Mucosa of rectum (tissue), 2 donors: ENCODE data around the gene THSD4.
"Not testable (repeated sequence)": the region's sequence is repeated elsewhere in the genome, so short reads cannot be mapped to it uniquely, and the experiment has no call there.

Experiments
- H3K27ac ChIP-seq, 2 donors: one replicate each; pipeline ENCODE4 v1.7.0; 2013; ENCODE audit warnings: inconsistent platforms in 2 of 2, low read depth in 2 of 2, low read length in 2 of 2
- H3K27me3 ChIP-seq, 2 donors: one replicate each; pipeline ENCODE4 v1.7.0; 2013; ENCODE audit warnings: low read length in 2 of 2; ENCODE audit not compliant: control insufficient read depth in 2 of 2, insufficient read depth in 2 of 2
- H3K36me3 ChIP-seq, 2 donors: one replicate each; pipeline ENCODE4 v1.7.0; 2013; ENCODE audit warnings: low read length in 2 of 2; ENCODE audit not compliant: control insufficient read depth in 2 of 2, insufficient read depth in 2 of 2
- H3K4me1 ChIP-seq, 2 donors: one replicate each; pipeline ENCODE4 v1.7.0; 2013; ENCODE audit warnings: low read length in 2 of 2, mild to moderate bottlenecking in 1 of 2; ENCODE audit not compliant: control insufficient read depth in 2 of 2, insufficient read depth in 2 of 2
- H3K4me3 ChIP-seq, 2 donors: one replicate each; pipeline ENCODE4 v1.7.0; 2013; ENCODE audit warnings: low read length in 2 of 2
- H3K9ac ChIP-seq, 2 donors: one replicate each; pipeline ENCODE4 v1.7.0; 2013; ENCODE audit warnings: low read length in 2 of 2, low read depth in 1 of 2, mild to moderate bottlenecking in 1 of 2
- H3K9me3 ChIP-seq, 2 donors: one replicate each; pipeline ENCODE4 v1.7.0; 2013; ENCODE audit warnings: low read length in 2 of 2; ENCODE audit not compliant: control insufficient read depth in 2 of 2
- donor health status: healthy.
- donor health status: Normal muscosa, but diverticular disease.

Gene THSD4

GRCh38 chr15:71357321-71357732, 242.1 kb downstream of the THSD4 start:
- no peak overlapping the region for H3K27ac ChIP-seq
- peaks cover 0 to 4% of the 10 kb centered on the region in 2 donors for H3K36me3 ChIP-seq
- H3K9ac ChIP-seq = peak overlapping the region in 1 of 2 donors; percentile 36
- no peaks in the 10 kb centered on the region for H3K9me3 ChIP-seq
- peak overlapping the region in 1 of 2 donors; percentile 15 for H3K4me3 ChIP-seq
- H3K4me1 ChIP-seq = peaks cover 6 to 20% of the 10 kb centered on the region in 2 donors
- no peaks in the 10 kb centered on the region for H3K27me3 ChIP-seq

GRCh38 chr15:71357967-71358366, 242.7 kb downstream of the THSD4 start:
- no peak overlapping the region for H3K9ac ChIP-seq
- peaks cover 0 to 2% of the 10 kb centered on the region in 2 donors for H3K36me3 ChIP-seq
- peaks cover 6 to 20% of the 10 kb centered on the region in 2 donors for H3K4me1 ChIP-seq
- no peak overlapping the region for H3K4me3 ChIP-seq
- H3K9me3 ChIP-seq = no peaks in the 10 kb centered on the region
- no peak overlapping the region for H3K27ac ChIP-seq
- no peaks in the 10 kb centered on the region for H3K27me3 ChIP-seq

- peaks cover 6 to 29% of the 10 kb centered on the region in 2 donors for H3K4me1 ChIP-seq
- H3K27me3 ChIP-seq = no peaks in the 10 kb centered on the region
- no peak overlapping the region for H3K27ac ChIP-seq
- H3K36me3 ChIP-seq = no peaks in the 10 kb centered on the region
- no peaks in the 10 kb centered on the region for H3K9me3 ChIP-seq
- no peak overlapping the region for H3K4me3 ChIP-seq
- H3K9ac ChIP-seq = no peak overlapping the region
Observed at GRCh38 chr15:71359246-71359645, 244.0 kb downstream of the THSD4 start.

GRCh38 chr15:71362556-71362955, 247.3 kb downstream of the THSD4 start:
- H3K27me3 ChIP-seq = no peaks in the 10 kb centered on the region
- H3K9me3 ChIP-seq = no peaks in the 10 kb centered on the region
- no peaks in the 10 kb centered on the region for H3K36me3 ChIP-seq
- peaks cover under 1 to 18% of the 10 kb centered on the region in 2 donors for H3K4me1 ChIP-seq
- H3K9ac ChIP-seq = no peak overlapping the region
- H3K4me3 ChIP-seq = no peak overlapping the region
- no peak overlapping the region for H3K27ac ChIP-seq

- Histone ChIP-seq H3K9ac (no peak overlapping the region), H3K36me3 (no peaks in the 10 kb centered on the region), H3K27me3 (no peaks in the 10 kb centered on the region), H3K4me3 (no peak overlapping the region), H3K27ac (peak overlapping the region; percentile 39 to 48), H3K4me1 (peaks cover 0 to 12% of the 10 kb centered on the region in 2 donors), H3K9me3 (no peaks in the 10 kb centered on the region)
Observed at GRCh38 chr15:71362987-71363968, 248.0 kb downstream of the THSD4 start.

- Histone ChIP-seq H3K9me3 (no peaks in the 10 kb centered on the region), H3K9ac (no peak overlapping the region), H3K36me3 (no peaks in the 10 kb centered on the region), H3K4me1 (peaks cover 0 to 12% of the 10 kb centered on the region in 2 donors), H3K27ac (peak overlapping the region; percentile 39 to 48), H3K4me3 (no peak overlapping the region), H3K27me3 (no peaks in the 10 kb centered on the region)
Observed at GRCh38 chr15:71364117-71364584, 248.9 kb downstream of the THSD4 start.

GRCh38 chr15:71366522-71366921, 251.3 kb downstream of the THSD4 start:
- Histone ChIP-seq H3K4me1 (peaks cover 0 to 12% of the 10 kb centered on the region in 2 donors), H3K4me3 (no peak overlapping the region), H3K27me3 (no peaks in the 10 kb centered on the region), H3K27ac (no peak overlapping the region), H3K9me3 (no peaks in the 10 kb centered on the region), H3K9ac (no peak overlapping the region), H3K36me3 (no peaks in the 10 kb centered on the region)

- no peak overlapping the region for H3K27ac ChIP-seq
- H3K4me1 ChIP-seq = peaks cover 0 to 12% of the 10 kb centered on the region in 2 donors
- no peaks in the 10 kb centered on the region for H3K27me3 ChIP-seq
- no peak overlapping the region for H3K9ac ChIP-seq
- no peaks in the 10 kb centered on the region for H3K36me3 ChIP-seq
- H3K4me3 ChIP-seq = no peak overlapping the region
- H3K9me3 ChIP-seq = no peaks in the 10 kb centered on the region
Observed at GRCh38 chr15:71366926-71367325, 251.7 kb downstream of the THSD4 start.

GRCh38 chr15:71367737-71368136, 252.5 kb downstream of the THSD4 start:
- H3K9ac ChIP-seq, H3K36me3 ChIP-seq, H3K4me3 ChIP-seq, H3K27ac ChIP-seq, H3K9me3 ChIP-seq, H3K27me3 ChIP-seq: not testable (repeated sequence)
- peaks cover 0 to 12% of the 10 kb centered on the region in 2 donors for H3K4me1 ChIP-seq

GRCh38 chr15:71372769-71373168, 257.5 kb downstream of the THSD4 start:
- not testable (repeated sequence) for H3K4me3 ChIP-seq, H3K9ac ChIP-seq, H3K27ac ChIP-seq, H3K27me3 ChIP-seq, H3K9me3 ChIP-seq, H3K36me3 ChIP-seq
- H3K4me1 ChIP-seq = peaks cover 5 to 17% of the 10 kb centered on the region in 2 donors
